Measurements from ENCODE around the gene PCDHGB4.
"Not testable (repeated sequence)": the region's sequence is repeated elsewhere in the genome, so short reads cannot be mapped to it uniquely, and the experiment has no call there.

The PCDHGB4 gene

GRCh38 chr5:141369994-141370848, 17.3 kb upstream of the PCDHGB4 start, which contains the start of gene PCDHGB3:
PCDHGB3 (plus strand) TSS chr5:141370242; CDS start chr5:141370395, 153 bp downstream.
- no peak for DNase-seq

GRCh38 chr5:141371572-141372475, 15.7 kb upstream of the PCDHGB4 start:
- DNase-seq, result no peak

GRCh38 chr5:141373673-141374317, 13.7 kb upstream of the PCDHGB4 start, which contains the start of gene PCDHGA6:
PCDHGA6 (plus strand) TSS chr5:141373891; CDS start chr5:141374084, 193 bp downstream.
- DNase-seq, result no peak

- DNase-seq, result no peak
Measured at GRCh38 chr5:141374627-141375026, 12.9 kb upstream of the PCDHGB4 start.

- DNase-seq, result not testable (repeated sequence)
Measured at GRCh38 chr5:141375444-141376155, 11.9 kb upstream of the PCDHGB4 start.

- DNase-seq, result no peak
Measured at GRCh38 chr5:141382469-141383294, 4.8 kb upstream of the PCDHGB4 start, which contains the start of gene PCDHGA7. PCDHGA7 (plus strand) TSS chr5:141382742; CDS start chr5:141382900, 158 bp downstream.

GRCh38 chr5:141383345-141383744, 4.2 kb upstream of the PCDHGB4 start:
- DNase-seq, result no peak

GRCh38 chr5:141384471-141385267, 2.8 kb upstream of the PCDHGB4 start:
- no peak for DNase-seq

GRCh38 chr5:141388661-141389060, 1.2 kb downstream of the PCDHGB4 start:
- no peak for DNase-seq

GRCh38 chr5:141389153-141390042, 1.9 kb downstream of the PCDHGB4 start:
- no peak for DNase-seq

GRCh38 chr5:141392429-141393198, 5.1 kb downstream of the PCDHGB4 start, which contains the start of gene PCDHGA8:
PCDHGA8 (plus strand) TSS chr5:141392633; CDS start chr5:141392814, 181 bp downstream.
- DNase-seq, result no peak

GRCh38 chr5:141393267-141393666, 5.8 kb downstream of the PCDHGB4 start:
- no peak for DNase-seq

- DNase-seq, result not testable (repeated sequence)
Measured at GRCh38 chr5:141394401-141395187, 7.1 kb downstream of the PCDHGB4 start.

- DNase-seq, result not testable (repeated sequence)
Measured at GRCh38 chr5:141397756-141398551, 10.5 kb downstream of the PCDHGB4 start, which contains the start of gene PCDHGB5. PCDHGB5 (plus strand) TSS chr5:141397947; CDS start chr5:141398128, 181 bp downstream.

GRCh38 chr5:141398608-141399007, 11.1 kb downstream of the PCDHGB4 start:
- DNase-seq, result no peak

GRCh38 chr5:141399555-141400258, 12.2 kb downstream of the PCDHGB4 start:
- DNase-seq, result no peak

All from right hindlimb (tissue), 1 donor.